Inflammatory macrophage (primary cell): ENCODE measurements around the gene NAPEPLD.
"Not testable (repeated sequence)": the region's sequence is repeated elsewhere in the genome, so short reads cannot be mapped to it uniquely, and the experiment has no call there.

ENCODE experiments used
- DNase-seq, 2 donors: peaks; one replicate each; pipeline ENCODE4 v3.0.0-alpha.2; 2020 to 2022

Gene NAPEPLD

DNA sequence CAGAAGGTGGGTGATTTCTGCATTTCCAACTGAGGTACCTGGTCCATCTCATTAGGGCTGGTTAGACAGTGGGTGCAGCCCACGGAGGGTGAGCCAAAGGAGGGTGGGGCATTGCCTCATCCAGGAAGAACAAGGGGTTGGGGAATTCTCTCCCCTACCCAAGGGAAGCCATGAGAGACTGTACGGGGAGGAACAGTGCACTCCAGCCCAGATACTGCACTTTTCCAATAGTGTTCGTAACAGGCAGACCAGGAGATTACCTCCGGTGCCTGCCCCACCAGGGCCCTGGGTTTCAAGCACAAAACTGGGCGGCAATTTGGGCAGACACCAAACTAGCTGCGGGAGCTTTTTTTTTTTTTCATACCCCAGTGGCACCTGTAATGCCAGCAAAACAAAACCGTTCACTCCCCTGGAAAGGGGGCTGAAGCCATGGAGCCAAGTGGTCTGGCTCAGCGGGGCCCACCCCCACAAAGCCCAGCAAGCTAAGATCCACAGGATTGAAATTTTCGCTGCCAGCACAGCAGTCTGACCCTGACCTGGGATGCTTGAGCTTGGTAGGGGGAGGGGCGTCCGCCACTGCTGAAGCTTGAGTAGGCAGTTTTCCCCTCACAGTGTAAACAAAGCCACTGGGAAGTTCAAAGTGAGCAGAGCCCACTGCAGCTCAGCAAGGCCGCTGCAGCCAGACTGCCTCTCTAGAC is 42.7 kb downstream of the NAPEPLD start:
- no peak for DNase-seq

DNA sequence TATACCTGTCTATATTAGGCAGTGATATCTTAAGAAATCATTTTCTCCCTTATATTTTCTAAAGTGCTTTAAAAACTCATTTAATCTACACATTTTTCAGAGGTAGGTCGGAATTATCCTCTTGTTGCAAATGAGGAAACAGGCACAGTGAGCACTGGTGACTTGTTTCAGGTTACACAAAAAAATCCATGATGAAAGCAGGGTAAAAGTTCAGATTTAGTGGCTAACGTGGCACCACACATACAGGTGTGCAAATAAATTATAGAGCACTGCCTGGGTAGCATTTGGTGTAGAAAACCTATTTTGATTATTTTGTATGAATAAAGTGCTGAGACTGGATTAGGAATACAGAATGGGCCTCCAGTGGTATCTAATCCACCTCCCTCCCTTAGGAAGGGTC is 47.4 kb downstream of the NAPEPLD start:
- no peak for DNase-seq

DNA sequence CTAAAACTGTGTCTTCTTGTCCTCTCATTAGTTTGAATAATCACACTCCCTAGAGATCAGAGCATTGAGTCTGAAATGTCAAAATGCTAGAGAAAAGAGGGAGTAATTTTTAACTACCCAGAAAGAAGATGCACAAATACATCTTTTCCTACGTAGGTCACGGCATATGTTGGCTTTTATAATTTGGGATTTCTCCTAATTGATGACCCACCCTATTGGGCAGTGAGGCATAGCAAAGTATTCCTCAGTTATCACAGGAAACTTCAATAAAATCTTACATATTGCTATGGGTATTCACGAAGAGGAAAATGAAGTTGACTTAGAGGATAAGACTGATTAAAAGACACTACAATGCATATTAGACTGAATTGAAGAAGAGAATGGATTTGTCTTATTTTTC is 48.6 kb downstream of the NAPEPLD start:
- no peak for DNase-seq

DNA sequence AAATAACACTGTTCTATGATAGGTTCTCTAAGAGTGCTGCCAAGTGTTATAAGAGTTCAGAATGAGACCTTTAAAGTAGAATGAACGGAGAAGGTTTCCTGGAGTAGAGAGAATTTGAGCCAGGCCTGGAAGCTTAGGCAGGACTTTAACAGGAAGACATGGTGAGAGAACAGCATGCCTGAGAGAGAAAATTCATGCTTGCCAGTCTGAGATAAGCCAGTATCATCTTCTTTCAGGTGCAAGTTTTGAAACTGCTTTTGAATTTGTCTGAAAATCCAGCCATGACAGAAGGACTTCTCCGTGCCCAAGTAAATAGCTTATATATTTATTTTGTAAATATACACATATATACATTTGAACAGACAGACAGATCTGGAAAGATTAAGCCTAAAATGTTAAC is 51.9 kb downstream of the NAPEPLD start:
- no peak for DNase-seq

DNA sequence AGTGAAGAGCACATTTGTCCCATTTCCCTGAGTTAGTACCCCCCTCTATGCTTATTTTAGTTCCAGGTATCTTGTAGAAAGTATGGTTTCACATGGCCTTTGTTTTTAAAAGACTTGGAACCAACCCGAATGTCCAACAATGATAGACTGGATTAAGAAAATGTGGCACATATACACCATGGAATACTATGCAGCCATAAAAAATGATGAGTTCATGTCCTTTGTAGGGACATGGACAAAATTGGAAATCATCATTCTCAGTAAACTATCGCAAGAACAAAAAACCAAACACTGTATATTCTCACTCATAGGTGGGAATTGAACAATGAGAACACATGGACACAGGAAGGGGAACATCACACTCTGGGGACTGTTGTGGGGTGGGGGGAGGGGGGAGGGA is 53.3 kb downstream of the NAPEPLD start:
- DNase-seq: not testable (repeated sequence)

DNA sequence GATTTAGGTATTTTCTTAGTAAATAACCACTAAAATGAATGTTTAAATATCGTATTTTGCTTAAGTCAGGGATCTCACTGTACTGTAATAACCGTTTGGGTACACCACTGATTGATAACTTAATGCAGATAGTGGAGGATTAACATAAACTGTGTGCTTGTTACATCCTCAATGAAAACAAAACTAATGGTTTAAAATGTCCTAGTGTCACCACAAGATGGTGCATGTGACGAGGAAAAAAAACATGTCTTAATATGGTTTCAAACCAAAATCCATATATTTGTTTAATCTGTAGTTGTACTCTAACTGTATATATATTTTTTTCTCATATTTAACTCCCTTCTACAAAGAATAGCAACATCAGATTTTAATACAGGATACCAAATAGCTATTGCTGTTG is 54.8 kb downstream of the NAPEPLD start:
- DNase-seq: no peak

DNA sequence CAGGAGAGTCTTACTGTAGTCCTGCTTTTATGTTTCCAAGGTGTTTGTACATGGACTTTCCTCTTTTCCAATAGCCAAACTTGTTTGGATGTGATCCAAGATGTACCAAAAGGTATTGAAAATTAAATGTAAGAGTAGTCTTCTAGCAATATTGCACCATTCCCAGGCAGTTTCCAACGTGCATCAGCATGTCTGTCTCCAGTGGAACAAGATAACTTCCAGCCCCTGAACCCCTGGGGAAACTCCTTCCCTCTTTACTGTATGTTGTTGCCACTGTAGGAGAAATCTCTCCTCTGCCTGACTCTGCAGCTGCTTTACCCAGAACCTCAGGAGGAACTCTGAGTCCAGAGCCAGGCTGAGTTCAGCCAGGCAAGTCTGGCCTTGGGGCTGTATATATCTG is 55.5 kb downstream of the NAPEPLD start:
- no peak for DNase-seq

DNA sequence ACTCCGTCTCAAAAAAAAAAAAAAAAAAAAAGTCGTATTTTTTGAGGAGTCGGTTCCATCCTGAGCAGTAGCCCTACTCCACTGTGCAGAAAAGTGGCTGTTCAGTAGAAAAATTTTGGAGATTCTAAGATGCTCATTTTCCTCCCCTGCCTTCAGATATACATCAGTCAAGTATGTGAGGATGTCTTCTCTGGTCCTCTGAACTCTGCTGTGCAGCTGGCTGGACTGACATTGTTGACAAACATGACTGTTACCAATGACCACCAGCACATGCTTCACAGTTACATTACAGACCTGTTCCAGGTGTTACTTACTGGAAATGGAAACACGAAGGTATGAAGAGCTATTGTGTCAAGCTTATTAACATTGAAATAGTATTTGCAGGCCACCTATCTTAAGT is 56.6 kb downstream of the NAPEPLD start:
- DNase-seq: not testable (repeated sequence)

DNA sequence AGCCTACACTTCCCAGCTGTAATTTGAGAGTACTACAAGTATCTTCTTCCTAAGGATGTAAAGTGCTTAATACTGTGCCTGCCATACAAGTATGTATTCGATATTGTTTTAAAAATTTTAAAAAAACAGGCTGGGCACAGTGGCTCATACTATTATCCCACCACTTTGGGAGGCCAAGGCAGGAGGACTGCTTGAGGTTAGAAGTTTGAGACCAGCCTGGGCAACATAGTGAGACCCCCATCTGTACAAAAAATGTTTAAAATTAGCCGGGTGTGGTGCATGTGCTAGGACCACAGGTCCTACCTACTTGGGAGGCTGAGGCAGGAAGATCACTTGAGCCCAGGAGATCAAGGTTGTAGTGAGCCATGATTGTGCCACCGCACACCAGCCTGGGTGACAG is 65.7 kb downstream of the NAPEPLD start:
- DNase-seq: no peak

DNA sequence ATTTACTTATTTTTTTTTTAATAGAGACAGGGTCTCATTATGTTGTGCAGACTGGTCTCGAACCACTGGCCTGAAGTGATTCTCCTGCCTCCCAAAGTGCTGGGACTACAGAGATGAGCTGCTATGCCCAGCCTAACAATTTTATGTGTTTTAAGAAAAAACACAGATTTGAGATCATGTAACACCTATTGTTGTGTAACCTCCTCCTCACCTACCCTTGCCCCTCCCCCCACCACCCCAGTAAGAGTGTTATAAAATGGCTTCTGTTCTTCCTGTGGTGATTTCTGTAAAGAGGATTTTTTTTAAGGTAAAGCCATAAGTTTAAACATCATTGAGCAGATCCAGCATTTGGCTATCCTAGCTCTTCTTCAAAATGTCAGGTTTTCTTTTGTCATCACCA is 66.4 kb downstream of the NAPEPLD start:
- DNase-seq: no peak

DNA sequence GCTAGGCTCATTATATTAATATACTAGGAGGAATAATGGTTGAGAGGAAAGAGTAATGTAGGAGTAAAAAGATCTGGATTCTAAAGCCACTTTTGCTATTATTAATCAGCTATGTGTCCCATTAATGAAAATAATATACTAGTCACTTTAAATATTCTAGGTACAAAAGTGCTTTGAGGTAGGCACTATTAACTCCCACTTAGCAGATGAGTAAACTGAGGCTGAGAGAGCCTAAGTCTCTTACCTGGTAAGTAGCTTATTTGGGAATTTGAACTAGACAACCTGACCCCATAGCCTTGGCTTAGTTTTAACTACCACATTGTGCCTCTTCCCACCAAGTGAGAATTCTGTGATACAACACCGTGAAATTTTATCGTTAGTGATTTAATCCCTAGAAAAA is 68.0 kb downstream of the NAPEPLD start:
- no peak for DNase-seq

DNA sequence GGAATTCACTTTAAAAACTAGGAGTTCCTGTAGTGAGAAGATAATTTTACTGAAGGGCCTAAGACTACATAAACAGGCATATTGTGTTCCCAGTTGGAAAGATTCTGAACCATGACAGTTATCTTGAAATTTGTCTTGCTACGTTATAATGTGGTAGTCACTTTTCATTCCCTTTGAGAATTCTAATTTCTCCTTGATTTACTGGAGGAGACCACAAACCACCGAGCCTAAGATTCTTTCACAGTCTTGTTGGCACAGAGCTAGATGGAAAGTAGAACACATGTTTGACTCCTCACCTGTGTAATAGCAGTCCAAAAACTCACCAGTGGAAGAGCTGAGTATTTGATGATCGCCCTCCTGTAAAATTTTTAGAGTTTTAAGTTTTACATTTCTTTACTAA is 69.1 kb downstream of the NAPEPLD start:
- no peak for DNase-seq

DNA sequence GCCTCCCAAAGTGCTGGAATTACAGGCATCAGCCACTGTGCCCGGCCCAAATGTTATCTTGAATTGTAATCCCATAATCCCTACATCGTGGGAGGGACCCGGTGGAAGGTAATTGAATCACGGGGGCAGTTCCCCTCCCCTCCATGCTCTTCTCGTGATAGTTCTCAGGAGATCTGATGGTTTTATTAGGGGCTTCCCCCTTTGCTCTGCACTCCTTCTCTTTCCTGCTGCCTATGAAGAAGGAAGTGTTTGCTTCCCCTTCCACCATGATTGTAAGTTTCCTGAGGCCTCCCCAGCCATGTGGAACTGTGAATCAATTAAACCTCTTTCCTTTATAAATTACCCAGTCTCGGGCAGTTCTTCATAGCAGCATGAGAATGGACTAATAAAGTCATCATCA is 70.7 kb downstream of the NAPEPLD start:
- DNase-seq: peak; percentile 39 to 65

DNA sequence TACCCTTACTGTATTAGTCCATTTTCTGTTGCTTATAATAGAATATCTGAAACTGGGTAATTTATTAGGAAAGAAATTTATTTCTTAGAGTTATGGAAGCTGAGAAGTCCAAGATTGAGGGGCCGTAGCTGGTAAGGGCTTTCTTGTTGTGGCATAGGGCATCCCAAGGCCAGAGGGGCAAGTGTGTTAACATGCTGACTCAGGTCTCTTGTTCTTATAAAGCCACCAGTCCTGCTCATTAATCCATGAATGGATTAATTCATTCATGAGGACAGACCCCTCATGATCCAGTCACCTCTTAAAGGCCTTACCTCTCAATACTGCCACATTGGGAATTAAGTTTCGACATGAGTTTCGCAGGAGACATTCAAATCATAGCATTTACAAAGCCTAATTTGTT is 71.6 kb downstream of the NAPEPLD start:
- DNase-seq: no peak

DNA sequence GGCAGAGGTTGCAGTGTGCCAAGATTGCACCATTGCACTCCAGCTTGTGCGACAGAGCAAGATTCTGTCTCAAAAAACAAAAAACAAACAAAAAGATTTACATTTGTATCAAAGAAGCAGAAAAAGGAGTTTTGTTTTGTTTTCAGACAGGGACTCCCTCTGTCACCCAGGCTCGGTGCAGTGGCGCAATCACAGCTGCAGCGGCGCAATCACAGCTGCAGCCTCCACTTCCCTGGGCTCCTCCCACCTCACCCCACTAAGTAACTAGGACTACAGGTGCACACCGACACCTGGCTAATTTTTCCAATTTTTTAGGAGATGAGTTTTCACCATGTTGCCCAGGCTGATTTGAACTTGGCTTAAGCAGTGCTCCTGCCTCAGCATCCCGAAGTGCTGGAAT is 72.1 kb downstream of the NAPEPLD start:
- peak; percentile 40 for DNase-seq

DNA sequence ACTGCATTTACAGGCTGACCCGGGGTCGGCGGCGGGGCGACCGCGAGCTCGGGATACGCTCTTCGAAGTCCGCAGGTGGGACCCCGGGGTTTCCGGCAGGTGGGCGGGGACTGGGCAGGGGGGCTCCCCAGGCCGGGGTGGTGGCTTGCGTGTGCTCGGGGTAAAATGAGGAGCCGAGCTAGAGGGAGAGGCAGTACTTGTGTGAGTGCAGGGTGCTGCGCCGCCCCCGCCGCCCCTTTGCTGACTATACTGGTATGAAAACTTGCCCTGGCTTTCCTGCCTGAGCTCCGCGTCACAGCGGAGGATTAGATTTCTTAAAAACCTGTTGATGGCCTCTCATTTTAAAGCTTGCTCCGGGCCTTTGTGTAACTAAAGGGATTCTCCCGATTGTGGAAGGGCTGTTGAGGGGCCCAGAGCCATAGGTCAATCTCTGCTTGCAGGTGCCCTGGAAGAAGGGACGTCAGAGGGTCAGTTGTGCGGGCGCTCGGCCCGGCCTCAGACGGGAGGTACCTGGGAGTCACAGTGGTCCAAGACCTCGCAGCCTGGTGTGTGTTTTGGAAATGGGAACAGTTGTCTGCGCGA is 73.5 kb downstream of the NAPEPLD start:
- peak; percentile 46 to 70 for DNase-seq

DNA sequence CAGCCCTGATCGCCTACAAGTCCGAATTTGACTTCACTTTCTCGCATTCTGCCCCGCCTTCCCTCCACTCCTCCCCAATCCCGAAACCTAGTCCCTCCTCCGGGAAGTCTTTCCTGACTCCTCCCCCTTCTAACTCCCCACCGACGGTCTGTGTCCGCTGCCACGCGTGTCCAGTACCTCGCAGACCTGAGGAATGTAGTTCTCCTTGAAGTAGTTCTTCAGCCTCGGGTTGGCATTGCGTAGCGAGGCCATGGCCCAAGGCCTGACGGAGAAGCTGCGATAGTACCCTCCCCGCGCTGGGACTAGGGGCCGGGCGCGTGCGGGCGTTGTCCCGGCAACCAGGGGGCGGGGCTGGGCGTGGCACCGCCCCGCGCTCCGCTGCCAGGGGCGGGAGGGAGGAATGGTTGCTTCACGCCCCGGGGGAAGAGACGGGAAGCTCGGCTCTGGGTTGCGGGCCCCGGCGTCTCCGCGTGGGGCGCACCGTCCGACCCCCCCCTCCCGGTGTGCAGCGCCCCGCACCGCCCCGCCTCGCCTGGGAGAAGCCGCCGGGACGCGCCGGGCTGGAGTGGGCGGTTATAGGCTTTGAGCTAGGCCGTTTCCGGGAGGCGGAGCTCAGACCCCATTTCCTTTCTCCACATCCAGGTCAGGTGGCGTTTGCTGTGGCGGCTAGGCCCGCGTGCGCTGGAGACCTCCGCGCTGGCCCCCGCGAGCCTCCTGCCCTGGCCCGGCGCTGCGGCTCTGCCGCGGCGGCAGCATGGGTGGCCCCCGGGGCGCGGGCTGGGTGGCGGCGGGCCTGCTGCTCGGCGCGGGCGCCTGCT is 74.2 kb downstream of the NAPEPLD start, which contains the start of the genes ARMC10 and FBXL13:
Gene ARMC10, plus strand, starts transcription at position 622 of the 818 bp plus-strand sequence. Its CDS starts 133 bp downstream, at position 755.
Gene FBXL13, minus strand, starts transcription at position 278 of the 818 bp plus-strand sequence.
- peak; percentile 93 to 96 for DNase-seq

DNA sequence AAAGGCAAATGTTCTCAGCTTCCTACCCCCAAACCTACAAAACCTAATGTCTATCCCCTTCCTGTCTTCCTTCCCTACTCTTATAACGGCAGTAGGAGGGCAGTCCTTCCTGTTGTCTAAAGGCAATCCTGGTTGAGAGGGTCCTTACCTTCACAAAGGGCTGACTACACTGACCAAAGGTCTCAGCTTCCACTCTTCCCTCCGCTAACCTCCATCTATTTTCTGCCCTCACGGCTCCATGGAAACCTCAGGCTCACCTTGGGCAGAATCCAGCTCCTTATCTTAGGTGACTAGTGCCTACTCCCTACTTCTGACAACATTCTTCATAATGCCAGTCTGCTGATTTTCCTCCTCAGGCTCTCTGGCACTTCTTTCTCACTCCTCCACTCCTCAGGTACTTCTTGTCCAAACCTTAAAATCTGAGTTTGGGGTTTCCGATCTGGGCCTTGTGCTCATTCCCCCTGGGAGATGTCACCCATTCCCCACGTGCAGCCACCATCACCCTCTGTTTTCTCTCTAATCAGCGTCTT is 74.8 kb downstream of the NAPEPLD start:
- no peak for DNase-seq

DNA sequence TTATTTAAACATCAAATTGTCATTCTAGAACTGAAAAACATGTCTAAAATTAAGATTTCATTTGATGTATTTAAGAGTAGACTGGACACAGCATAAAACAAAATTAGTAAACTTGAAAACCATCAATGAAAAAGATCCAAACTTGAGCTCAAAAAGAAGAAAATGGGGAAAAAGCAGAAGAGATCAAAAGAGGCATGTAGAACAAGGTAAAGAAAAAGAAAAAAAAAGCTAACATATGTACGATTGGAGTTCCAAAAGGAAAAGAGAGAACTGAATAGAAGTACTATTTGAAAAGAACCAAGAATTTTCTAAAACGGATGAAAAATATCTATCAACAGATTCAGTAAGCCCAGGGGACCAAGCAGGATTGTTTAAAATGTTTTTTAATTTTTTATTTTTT is 77.9 kb downstream of the NAPEPLD start:
- no peak for DNase-seq

DNA sequence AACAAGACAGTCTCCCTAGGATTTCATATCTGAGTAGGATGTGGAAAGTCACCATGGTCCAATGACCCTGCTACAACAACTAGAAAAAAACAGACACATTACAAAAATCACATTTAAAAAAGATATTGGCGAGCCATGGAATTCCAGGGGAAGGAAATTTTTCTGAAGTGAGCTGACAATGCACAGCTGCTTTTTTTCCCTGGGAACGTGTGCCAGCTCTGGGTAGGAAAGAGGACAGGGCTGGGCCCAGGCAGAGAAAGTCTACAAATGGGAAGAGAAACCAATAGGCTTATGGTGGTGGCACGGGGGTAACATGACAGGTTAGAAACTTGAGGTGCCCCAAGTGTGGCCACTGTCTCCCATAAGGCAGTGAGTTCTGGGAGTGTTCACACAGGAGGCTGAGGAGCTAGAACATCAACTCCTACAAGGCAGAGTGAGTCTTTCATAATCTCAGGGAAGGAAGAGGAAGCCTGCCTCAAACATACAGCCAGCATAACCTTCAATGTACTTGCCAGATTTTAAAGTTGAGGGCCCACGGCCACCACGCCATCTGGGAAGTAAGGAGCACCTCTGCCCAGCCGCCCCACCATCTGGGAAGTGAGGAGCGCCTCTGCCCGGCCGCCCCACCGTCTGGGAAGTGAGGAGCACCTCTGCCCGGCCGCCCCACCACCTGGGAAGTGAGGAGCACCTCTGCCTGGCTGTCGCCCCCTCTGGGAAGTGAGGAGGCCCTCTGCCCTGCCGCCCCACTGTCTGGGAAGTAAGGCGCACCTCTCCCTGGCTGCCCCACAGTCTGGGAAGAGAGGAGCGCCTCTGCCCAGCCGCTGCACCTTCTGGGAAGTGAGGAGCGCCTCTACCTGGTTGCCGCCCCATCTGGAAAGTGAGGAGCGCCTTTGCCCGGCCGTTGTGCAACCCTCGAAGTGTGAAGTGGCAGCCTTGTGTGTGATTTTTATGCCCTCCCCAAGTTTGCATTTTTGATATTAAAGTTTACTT is 80.2 kb downstream of the NAPEPLD start:
- DNase-seq: no peak

DNA sequence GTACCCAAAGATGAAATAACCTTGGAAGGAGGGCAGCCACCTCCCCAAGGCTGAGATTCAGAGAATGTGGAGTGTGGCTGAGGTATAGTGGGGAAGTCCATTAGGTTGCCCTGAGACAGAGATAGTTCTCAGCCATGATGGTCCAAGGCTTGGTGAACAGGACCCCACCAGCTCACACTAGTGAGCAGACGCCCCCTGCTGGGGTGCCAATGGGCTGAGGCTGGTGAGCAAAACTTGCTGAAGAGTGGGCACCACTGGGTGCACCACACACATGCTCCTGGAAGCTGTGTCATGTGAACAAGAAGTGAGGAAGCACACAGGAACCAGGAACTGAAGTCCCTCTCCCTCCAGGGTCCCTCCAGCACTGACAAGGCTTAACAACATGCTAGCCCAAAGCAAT is 83.2 kb downstream of the NAPEPLD start:
- DNase-seq: peak; percentile 40 to 41

DNA sequence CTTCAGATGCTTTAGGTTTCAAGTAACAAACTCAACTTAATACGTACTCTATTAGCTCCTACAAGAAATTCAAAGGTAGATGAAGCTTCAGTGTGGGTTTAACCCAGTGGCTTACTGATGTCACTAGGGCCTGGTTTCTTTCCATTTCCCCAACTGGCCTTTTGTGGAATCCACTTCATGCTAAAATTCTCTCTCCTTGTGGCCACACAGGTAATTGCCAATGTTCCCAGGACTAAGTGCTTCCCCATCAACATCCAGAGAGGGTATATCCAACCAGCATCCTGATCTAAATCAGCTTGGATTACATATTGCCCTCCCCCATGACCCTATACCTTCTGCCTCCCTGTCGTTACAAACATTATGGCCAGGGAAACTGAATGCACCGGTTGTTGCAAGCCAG is 85.0 kb downstream of the NAPEPLD start:
- DNase-seq: no peak
